HG03060 (cell line): ENCODE measurements around the gene PRRT1B.
"Not testable (repeated sequence)": the region's sequence is repeated elsewhere in the genome, so short reads cannot be mapped to it uniquely, and the experiment has no call there.

ENCODE experiments used
- ATAC-seq: cut with Tn5 transposase; IDR thresholded peaks from one replicate; pipeline ENCODE4 v1.9.1; 2021; ENCODE audit warnings: low read depth, moderate number of reproducible peaks; ENCODE audit not compliant: unreplicated experiment

PRRT1B gene

DNA sequence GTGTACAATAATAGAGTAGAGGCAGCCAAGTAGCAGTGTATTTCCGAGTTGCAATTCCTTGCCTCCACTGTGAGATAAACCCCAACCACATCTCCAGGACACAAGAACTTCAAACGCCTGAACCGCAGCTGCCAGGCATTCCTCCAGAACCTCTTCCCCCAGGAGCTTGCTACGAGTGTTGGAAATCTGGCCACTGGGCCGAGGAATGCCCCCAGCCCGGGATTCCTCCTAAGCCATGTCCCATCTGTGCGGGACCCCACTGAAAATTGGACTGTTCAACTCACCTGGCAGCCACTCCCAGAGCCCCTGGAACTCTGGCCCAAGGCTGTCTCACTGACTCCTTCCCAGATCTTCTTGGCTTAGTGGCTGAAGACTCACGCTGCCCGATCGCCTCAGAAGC is 3.9 kb downstream of the PRRT1B start:
- not testable (repeated sequence) for ATAC-seq

DNA sequence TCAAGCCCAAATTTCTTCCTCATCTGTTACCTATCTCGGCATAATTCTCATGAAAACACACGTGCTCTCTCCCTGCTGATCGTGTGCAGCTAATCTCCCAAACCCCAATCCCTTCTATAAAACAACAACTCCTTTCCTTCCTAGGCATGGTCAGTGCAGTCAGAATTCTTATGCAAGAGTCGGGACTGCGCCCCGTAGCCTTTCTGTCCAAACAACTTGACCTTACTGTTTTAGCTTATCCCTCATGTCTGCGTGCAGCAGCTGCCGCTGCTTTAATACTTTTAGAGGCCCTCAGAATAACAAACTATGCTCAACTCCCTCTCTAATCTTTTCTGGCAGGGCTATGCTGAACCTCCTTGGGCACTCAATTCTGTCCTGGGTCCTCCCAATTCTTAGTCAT is 5.1 kb downstream of the PRRT1B start:
- ATAC-seq = not testable (repeated sequence)

DNA sequence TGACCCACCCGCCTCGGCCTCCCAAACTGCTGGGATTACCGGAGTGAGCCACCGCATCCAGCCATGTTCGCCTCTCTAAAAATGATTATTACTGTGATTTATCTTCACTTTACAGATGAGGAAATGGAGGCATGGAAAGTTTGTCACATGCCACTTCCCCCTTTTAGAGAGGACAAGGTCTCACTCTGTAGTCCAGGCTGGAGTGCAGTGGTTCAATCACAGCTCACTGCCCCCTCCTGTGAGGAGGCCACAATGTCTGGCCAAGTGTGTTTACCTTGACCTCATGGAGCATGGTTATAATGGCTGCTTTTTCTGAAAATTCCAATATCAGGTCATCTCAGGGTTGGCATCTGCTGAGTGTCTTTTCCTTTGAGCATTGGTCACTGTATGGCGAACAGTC is 6.7 kb downstream of the PRRT1B start:
- no peak for ATAC-seq

DNA sequence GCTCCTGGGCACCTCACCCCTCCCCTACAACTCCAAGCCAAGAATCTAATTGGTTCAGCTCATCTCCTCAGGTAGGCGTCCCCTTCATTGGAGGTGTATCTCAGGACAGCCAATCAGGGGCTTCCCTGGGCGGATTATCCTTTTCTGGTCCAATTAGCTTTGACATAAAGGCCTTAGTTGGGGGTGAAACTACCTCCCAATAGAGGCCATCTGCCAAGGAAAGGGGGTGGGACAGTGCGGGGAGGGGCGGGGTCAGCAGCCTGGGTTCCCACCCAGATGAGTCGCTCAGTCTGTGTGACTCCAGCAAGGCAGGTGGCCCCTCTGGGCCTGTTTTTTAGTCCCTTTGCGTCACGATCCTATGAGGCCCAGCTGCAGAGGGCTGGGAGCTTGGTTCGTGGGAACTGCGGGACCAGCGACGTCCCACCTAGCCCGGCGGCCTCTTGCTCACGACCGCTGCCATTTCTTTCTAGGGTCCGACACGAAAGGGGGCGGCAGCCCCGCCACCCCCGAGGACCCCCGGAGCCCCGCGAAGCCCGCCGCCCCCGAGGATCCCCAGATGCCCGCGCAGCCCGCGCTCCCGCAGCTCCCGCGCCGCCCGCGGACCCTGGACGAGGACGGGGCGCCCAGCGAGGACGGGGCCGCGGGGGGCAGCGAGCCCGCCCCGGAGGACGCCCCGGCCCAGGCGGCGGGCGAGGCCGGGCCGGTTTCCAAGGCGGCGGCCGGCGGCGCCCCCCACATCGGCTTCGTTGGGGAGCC is 8.9 kb downstream of the PRRT1B start:
- ATAC-seq = no peak

DNA sequence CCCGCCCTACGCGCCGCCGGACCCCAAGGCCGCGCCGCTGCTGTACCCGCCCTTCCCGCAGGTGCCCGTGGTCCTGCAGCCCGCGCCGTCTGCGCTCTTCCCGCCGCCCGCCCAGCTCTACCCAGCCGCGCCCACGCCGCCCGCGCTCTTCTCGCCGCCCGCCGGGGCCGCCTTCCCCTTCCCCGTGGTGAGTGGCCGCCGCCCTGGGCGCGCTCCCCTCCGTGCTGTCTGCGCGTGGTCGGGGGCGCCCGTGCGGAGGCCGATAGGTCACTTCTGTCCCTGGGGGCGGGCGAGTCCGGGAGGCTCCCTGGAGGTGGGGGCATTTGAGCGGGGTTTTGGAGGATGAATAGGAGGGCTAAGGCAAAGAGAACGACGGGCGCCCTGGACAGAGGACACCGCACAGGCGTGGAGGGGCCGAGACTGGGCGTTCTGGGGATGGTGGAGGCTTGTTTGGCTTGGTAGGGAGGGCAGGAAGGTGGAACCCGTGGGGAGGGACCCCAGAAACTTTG is 9.6 kb downstream of the PRRT1B start:
- no peak for ATAC-seq

- no peak for ATAC-seq
These were observed 10.7 kb downstream of the PRRT1B start for GRCh38 chr9:131555841-131556673.

- ATAC-seq = no peak
These were observed 12.7 kb downstream of the PRRT1B start for GRCh38 chr9:131557855-131558548.

DNA sequence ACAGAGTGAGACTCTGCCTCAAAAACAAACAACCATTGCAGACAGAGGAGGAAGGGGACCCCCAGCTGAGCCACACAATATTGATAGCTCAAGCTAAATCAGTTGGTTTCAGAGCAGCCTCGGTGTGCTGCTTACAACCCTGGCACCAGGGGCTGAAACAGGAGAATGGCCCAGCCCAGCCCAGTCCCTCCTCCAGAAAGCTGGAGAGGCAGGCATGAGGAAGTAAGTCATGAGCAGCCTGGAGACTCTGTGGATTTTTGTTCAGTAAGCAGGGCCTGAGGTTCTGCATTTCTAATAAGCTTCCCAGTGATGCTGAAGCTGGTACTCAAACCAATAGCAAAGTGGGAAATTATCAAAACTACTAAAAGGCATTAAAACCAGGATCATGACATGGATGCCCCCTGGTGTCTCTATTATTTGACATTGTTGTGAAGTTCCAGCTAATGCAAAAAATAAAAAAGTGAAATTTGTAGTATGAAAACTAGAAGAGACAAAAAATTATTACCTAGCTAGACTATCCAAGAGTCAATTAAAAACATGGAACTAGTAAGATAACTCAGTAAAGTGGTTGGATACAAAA is 14.2 kb downstream of the PRRT1B start:
- ATAC-seq = no peak

- no peak for ATAC-seq
These were observed 17.0 kb downstream of the PRRT1B start for GRCh38 chr9:131562032-131562959.

DNA sequence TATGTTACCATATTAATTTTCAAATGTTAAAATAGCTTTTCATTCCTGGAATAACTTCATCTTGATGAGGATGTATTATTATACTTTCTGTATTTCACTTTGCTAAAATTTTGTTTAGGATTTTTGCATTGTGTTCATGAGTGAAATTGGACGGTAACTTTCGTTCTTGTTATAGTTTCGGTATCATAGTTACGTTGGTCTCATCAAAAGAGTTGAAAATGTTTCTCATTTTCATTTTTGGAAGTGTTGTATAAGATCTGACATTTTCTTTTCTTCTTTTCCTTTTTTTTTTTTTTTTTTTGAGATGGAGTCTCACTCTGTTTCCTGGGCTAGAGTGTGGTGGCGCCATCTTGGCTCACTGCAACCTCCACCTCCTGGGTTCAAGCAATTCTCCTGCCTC is 20.0 kb downstream of the PRRT1B start:
- ATAC-seq = no peak

DNA sequence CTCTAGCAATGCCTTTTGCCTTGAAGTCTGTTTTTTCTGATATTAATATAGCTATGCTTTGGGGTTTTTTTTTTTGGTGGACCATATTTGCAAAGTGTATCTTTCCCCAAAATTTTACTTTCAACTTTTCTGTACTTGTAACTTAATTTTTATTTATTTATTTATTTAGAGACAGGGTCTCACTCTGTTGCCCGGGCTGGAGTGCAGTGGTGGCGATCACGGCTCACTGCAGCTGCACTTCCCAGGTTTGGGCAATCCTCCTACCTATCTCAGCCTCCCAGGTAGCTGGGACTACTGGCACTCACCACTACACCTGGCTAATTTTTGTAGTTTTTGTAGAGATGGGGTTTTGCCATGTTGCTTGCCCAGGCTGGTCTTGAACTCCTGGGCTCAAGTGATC is 20.8 kb downstream of the PRRT1B start:
- no peak for ATAC-seq

- ATAC-seq = no peak
These were observed 22.6 kb downstream of the PRRT1B start for GRCh38 chr9:131567910-131568309.

DNA sequence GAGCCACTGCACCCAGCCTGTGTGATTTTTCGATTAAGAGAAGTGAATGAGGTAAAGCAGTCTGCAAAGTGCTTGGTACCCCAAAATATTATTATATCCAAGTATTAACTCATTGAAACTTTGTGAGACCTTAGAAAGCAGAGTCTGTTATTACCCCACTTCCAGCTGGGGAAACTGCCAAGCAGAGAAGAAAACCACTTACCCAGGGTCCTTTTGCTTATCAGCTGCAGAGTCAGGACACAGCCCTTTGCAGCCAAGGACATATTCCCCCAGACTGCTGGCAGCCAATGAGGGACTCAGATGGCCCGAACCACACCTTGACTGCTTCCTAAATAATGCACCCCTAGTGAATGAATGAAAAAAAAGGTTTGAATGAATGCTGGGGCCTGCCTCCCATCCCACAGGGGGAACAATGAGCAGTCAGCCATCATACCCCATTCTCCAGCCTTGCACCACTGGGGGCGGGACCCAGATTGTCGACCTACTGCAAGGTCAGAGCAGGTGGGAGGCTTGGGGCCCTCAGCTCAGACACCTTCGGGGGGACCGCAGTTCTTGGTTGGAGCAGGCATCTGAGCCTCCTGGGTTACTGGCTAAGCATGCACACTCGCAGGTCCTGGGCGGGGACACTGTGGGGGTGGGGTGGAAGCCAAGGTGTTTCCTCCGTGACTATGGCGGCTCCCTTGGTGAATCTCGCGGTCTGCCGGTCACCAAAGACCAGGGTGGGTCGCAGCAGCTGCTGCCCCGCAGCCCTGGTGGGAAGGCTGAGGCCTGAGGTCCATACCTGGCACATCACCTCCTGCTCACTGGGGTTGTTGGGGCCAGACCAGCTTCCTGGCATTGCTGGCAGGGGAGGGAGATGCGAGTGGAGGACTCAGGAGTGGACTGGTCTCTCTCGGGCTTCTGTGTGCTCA is 29.7 kb downstream of the PRRT1B start:
- no peak for ATAC-seq

DNA sequence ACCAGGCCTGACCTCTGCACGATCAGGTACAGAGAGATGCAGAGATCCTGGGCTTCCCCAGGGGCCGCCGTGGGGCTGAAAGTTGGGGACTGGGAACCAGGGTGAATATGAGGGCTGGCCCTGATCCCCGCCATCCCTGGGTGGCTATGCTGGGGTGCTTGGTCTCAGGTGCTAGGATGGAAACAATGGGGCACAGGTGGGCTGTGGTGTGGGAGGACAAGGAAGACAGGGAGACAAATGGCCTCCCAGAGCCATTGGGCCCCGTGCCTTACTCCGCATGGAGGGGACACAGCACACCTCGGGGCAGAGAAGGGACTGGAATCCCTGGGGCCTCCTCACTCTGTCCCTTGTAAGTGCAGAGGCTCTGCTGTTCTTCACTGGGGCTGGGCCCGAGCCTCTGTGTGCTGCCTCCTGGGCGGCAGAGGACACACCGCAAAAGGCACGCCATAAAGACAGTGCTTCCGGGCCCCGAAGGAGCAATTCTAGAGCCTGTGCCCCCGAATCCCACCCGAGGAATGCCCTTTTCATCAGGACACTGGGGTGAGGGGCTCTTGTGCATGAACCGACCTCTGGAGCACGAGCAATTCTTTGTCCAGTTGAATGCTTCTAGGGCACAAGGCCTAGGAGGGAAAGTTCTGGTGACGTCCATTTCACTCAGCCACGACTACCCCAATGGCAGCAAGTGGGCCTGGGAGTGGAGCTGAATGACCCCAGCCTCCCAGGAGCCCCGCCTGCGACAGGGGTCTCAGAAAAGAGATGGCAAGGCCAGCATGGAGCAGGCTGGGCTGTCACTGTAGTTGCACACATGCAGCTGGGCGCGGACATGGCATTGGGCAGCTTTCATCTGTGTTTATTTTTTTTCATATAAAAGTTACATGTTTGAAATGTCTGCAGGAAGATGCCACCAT is 30.9 kb downstream of the PRRT1B start:
- no peak for ATAC-seq

DNA sequence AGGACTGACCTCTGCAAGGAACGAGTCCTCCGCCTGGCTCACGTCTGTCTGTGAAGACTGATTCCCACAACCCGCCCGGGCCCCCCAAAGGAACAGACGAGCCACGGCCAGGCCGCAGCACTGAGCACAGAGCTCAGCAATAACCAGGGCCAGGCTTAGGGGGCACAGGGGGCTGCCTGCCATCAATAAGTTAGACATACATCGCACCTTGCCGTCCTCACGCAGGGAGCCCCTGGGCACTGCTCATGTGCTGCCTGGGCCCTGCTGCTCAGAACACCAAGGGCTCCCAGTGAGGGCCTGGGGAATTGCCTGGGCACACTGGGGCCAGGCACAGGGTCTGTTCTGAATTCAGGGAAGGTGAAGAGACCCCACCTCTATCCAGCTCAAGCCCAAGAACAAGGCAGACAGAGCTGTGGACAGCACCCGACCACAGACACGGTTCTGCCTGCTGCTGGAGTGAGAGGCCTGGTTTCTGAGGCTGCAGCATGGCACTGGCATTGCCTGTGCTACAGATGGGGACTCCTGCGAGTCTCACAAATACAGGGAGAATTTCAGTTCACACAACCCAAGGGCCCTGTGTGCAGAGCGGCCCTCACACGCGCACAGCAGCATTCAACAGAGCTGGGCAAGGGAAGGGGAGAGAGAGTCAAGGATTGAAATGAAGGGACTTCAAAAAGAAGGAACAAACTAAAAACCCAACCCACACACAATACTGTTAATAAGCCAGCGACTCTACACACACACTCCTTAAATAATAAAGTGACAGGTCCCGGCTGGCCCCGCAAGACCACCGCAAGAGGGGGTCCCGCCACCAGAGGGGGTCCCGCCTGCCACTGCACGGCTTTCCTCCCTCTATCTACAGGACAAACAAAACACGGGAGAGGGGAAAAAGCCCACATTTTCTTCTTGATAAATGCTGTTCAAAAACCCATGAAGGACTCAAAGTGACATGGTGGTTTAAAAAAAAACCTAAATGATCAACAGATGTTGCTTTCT is 32.0 kb downstream of the PRRT1B start:
- ATAC-seq = no peak

- ATAC-seq = no peak
These were observed 32.7 kb downstream of the PRRT1B start for GRCh38 chr9:131578021-131578420.
